Fibroblast of upper back skin (primary cell): Measurements from ENCODE around the gene DRAM1.
A peak's percentile ranks its signal among the peaks of the same experiment; 100 is the strongest.
"Not testable (repeated sequence)": the region's sequence is repeated elsewhere in the genome, so short reads cannot be mapped to it uniquely, and the experiment has no call there.

Experiments
- DNase-seq: peaks from one replicate; pipeline ENCODE4 v3.0.0-alpha.2; 2013

DRAM1 gene

GRCh38 chr12:101876861-101877805, at the start of gene DRAM1:
DRAM1 (plus strand) TSS chr12:101877580; CDS start chr12:101877790, 210 bp downstream.
- DNase-seq, result peak; percentile 86

GRCh38 chr12:101828463-101829196, 48.8 kb upstream of the DRAM1 start:
- DNase-seq, result no peak

GRCh38 chr12:101829639-101830366, 47.6 kb upstream of the DRAM1 start:
- DNase-seq, result no peak

GRCh38 chr12:101830367-101831325, 46.7 kb upstream of the DRAM1 start, which contains the start of gene GNPTAB:
GNPTAB (minus strand) TSS chr12:101830959; CDS start chr12:101830675, 284 bp downstream.
- peak; percentile 93 for DNase-seq

- DNase-seq, result no peak
Observed at GRCh38 chr12:101832030-101832429, 45.4 kb upstream of the DRAM1 start.

- DNase-seq, result no peak
Observed at GRCh38 chr12:101838628-101839323, 38.6 kb upstream of the DRAM1 start.

GRCh38 chr12:101839324-101840283, 37.8 kb upstream of the DRAM1 start:
- DNase-seq, result peak; percentile 60

GRCh38 chr12:101841069-101841468, 36.3 kb upstream of the DRAM1 start:
- no peak for DNase-seq

GRCh38 chr12:101845137-101845711, 32.2 kb upstream of the DRAM1 start:
- DNase-seq, result no peak

- DNase-seq, result no peak
Observed at GRCh38 chr12:101847325-101847724, 30.1 kb upstream of the DRAM1 start.

- DNase-seq, result no peak
Observed at GRCh38 chr12:101850199-101850598, 27.2 kb upstream of the DRAM1 start.

- no peak for DNase-seq
Observed at GRCh38 chr12:101852998-101853397, 24.4 kb upstream of the DRAM1 start.

GRCh38 chr12:101854747-101855146, 22.6 kb upstream of the DRAM1 start:
- DNase-seq, result no peak

- DNase-seq, result peak; percentile 56
Observed at GRCh38 chr12:101855364-101855884, 22.0 kb upstream of the DRAM1 start.

- no peak for DNase-seq
Observed at GRCh38 chr12:101855976-101856375, 21.4 kb upstream of the DRAM1 start.

GRCh38 chr12:101856614-101857013, 20.8 kb upstream of the DRAM1 start:
- DNase-seq, result not testable (repeated sequence)

- DNase-seq, result peak; percentile 93
Observed at GRCh38 chr12:101857043-101857558, 20.3 kb upstream of the DRAM1 start.

- DNase-seq, result no peak
Observed at GRCh38 chr12:101858361-101858760, 19.0 kb upstream of the DRAM1 start.
